ENCODE measurements around the gene NEDD4.
A peak's percentile ranks its signal among the peaks of the same experiment; 100 is the strongest.
"Not testable (repeated sequence)": the region's sequence is repeated elsewhere in the genome, so short reads cannot be mapped to it uniquely, and the experiment has no call there.

NEDD4 gene

DNA sequence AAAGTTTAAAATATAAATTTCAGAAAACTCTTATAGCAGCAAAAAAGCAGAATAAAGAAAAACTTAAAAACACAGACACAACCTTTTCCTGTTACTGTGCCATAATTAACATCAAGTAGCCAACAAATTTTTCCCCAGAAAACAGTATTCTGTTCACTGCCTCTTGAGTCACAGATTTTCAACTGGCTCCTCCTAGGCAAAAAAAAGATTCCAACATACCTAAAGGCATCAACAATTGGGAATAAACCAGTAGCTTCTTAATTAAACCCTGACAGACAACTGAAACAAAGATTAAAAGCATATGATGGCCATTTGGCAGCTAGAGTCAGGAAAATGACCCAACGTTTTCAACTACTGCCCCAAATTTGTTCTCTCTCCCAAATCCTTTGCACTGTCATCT is 10.9 kb upstream of the NEDD4 start:
- peak; percentile 12 for DNase-seq (ENCODE audit: low read depth)

- peak; percentile 15 for DNase-seq (ENCODE audit: low read depth)
Observed at GRCh38 chr15:56003777-56004176, 10.4 kb upstream of the NEDD4 start.

GRCh38 chr15:56003277-56003676 is 9.9 kb upstream of the NEDD4 start:
- not testable (repeated sequence) for DNase-seq (ENCODE audit: low read depth)

DNA sequence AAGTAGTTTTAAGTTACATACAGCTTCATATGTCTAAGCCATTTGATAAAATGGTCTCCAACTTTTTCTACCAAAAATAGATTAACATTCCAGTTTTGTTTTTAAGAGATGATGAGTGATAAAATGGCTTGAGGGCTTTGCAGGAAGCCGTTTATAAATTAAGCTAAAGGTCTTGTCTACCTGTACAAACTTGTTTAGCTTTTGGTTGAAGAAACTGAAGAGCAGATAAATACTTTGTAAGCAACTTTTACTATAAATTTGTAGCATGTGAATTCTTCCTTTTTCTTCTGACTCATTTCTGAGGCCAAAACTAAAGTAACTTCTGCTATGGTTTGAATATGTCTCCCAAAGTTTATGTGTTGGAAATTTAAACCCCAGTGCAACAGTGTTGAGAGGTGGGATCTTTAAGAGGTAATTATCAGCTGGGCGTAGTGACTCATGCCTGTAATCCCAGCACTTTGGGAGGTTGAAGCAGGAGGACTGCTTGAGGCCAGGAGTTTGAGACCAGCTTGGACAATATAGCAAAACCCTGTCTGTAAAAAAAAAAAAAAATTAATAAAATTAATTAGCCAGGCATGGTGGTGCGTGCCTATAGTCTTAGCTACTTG is 8.2 kb upstream of the NEDD4 start:
- no peak for DNase-seq (ENCODE audit: low read depth)

GRCh38 chr15:55999658-56000057 is 6.2 kb upstream of the NEDD4 start:
- no peak for DNase-seq (ENCODE audit: low read depth)

GRCh38 chr15:55998478-55998877 is 5.1 kb upstream of the NEDD4 start:
- peak; percentile 20 for DNase-seq (ENCODE audit: low read depth)

GRCh38 chr15:55993804-55994560 is 570 bp upstream of the NEDD4 start:
- DNase-seq (ENCODE audit: low read depth), result peak; percentile 73

DNA sequence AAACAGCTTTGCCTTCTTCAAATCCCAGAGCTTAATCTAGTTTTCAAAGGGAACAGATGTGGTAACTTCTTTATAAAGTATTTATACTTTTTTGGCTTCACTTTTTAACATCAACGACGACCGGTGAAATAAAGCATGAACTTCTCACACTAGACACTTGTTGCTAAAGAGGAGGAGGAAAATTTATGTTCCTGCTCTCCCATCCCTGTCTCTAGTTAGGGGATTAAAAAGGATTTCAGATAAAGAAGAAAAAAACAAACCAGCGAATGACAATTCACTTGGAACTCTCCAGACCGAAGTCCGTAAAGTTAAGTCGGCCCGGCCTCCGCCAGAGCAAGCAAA is 672 bp downstream of the NEDD4 start:
- DNase-seq (ENCODE audit: low read depth), result no peak

- DNase-seq (ENCODE audit: low read depth), result peak; percentile 6
Observed at GRCh38 chr15:55991802-55992768, 1.3 kb downstream of the NEDD4 start.

DNA sequence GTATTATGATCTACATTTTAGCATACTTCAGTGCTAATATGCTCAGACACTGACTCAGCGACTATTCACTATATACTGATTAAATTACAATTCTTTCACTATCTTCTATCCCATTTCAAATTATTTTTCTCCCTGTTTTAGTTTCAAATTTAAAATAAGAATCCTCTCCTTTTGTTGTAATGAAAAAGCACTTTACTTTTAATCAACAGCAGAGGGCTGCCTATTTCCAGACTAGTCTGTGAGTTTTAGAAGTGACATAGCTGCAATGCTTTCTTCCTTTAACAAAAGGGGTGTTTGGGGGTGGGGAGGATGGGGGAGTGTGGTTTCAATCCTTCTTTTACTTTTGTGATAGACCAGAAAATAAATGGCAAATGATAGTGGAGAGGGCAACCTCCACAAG is 2.4 kb downstream of the NEDD4 start:
- peak; percentile 15 for DNase-seq (ENCODE audit: low read depth)

DNA sequence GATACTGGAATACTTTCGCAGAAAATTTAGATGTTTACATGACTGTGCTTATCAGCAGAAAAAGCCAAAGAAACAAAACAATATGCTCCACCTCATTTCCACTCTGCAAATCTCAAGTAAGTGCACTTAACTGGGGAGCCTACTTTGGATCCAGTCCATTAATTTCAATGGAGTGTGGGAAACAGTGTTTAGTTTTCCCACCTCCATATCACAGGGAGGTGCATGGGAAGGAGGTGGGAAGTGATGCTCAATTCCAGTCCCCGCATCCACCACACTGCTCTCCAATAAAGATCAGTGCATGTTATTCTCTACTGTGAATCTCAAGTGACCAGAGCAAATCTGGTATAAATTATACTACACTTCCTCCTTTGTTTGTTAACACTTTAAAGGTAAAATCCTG is 2.9 kb downstream of the NEDD4 start:
- DNase-seq (ENCODE audit: low read depth), result no peak

DNA sequence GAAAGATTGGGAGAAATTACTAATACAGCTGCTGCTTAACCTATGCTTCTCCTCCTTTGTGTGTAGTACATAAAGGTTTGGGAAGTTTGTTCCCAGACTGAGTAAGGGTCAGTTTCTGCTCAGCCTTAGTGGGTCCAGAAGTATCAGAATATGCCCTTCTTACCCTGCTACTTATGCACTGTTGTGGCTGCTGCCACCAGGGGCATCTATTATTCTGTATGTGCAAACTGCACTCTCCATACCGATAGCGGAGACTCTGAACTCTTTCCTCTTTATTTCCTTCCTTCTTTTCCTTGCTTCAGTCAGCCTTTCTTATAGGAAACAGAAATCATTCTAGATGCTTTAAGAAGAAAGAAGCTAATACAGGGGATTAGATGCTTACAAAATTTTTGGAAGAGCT is 4.0 kb downstream of the NEDD4 start:
- no peak for DNase-seq (ENCODE audit: low read depth)

DNA sequence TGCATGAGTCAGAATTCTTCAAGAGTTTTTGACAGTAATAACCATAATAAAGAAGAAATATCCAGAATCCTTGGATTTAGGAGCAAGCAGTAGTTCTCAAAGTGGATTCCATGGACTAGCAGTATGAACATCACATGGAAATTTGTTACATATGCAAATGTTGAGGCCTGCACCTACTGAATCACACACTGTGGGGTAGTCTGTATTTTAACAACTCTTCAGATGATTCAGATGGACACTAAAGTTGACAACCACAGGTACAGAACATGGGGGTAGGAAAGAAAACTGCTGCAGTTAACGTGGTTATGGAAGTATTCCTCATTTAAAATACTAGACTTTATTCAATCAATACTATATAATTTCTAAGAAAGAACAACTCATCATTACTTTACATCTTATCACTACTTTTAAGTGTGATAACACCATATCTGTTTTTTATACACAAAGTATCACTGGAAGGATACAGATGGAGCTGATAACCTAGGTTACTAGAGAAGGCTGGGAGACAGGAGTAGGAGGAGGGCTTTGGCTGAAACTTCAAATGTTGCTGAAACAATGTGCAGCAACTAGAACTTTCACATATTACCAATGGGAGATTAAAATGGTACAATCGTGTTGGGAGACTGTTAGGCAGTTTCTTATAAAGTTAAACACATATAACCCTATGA is 11.7 kb downstream of the NEDD4 start:
- no peak for DNase-seq (ENCODE audit: low read depth)

GRCh38 chr15:55980511-55980910 is 12.9 kb downstream of the NEDD4 start:
- DNase-seq (ENCODE audit: low read depth), result no peak

DNA sequence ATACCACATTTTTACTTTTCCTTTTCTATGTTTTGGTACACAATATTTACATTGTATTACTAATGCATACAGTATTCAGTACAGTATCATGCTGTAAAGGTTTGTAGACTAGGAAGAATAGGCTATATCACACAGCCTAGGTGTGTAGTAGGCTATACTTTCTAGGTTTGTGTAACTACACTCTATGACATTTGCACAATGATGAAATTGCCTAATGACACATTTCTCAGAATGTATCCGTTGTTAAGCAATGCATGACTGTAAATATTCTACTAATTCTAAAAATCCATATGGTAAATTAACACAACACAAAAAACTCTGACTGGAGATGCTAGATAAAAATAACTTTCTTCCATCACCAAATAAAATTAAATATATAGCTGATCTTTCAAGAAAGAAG is 16.2 kb downstream of the NEDD4 start:
- no peak for DNase-seq (ENCODE audit: low read depth)

DNA sequence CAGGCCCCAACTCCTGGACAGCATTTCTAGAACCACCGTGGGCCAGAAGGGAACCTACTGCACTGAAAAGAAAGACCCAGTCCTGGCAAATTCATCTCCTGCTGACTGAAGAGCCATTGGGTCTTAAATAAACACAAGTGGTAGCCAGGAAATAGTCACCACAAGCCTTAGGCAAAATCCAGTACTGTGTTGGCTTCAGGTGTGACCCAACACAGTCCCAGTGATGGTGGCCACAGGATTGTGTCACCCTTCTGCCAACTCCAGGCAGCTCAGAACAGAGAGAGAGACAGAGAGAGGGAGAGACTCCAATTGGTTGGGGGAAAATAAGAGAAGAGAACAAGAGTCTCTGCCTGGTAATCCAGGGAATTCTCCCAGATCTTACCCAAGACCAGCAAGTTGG is 23.1 kb downstream of the NEDD4 start:
- DNase-seq (ENCODE audit: low read depth), result no peak

GRCh38 chr15:55969582-55969981 is 23.8 kb downstream of the NEDD4 start:
- DNase-seq (ENCODE audit: low read depth), result no peak

GRCh38 chr15:55968923-55969322 is 24.5 kb downstream of the NEDD4 start:
- DNase-seq (ENCODE audit: low read depth), result no peak

- no peak for DNase-seq (ENCODE audit: low read depth)
Observed at GRCh38 chr15:55965091-55965490, 28.3 kb downstream of the NEDD4 start.

- no peak for DNase-seq (ENCODE audit: low read depth)
Observed at GRCh38 chr15:55960946-55961345, 32.5 kb downstream of the NEDD4 start.

DNA sequence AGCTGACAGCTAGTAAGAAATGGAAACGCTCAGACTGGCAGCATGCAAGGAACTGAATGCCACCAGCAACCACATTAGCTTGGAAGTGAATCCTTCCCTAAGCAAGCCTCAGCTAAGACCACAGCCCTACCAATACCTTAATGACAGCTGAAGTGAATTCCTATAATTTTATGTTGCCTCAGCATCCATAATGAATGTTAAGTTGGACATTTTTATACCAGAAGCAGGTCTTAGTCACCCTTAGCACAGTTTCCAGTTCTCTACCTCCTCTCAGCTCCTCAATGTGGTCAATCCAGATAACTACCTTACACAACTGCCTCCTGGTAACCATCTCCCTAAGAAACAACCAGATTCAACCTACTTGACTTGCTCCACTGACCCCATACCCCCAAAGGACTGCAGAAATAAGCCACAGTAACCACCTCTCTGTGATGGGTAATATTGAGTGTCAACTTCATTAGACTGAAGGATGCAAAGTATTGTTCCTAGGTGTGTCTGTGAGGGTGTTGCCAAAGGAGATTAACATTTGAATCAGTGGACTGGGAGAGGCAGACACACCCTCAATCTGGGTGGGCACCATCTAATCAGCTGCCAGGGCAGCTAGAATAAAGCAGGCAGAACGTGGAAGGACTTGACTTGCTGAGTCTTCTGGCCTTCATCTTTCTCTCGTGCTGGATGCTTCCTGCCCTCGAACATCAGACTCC is 33.5 kb downstream of the NEDD4 start:
- DNase-seq (ENCODE audit: low read depth), result peak; percentile 19

- no peak for DNase-seq (ENCODE audit: low read depth)
Observed at GRCh38 chr15:55958349-55958748, 35.1 kb downstream of the NEDD4 start.

All from EH (cell line).